ENCODE data around the gene KDM8. TPM values are rescaled to one million over a fixed set of nuclear protein-coding genes. Genes with fewer than 3 reads are reported as not detected.

KDM8 gene
- total and polyA plus RNA-seq, 2 experiments from 2014 or later: 5.1 to 5.7 TPM

- TF ChIP-seq ZNF462 (CRISPR knock-in tag; IDR thresholded peaks at IDR 0.05): no peak
These were observed 31.3 kb downstream of the KDM8 start (continued) for GRCh38 chr16:27234603-27235002.

GRCh38 chr16:27235055-27235937 lies 32.0 kb downstream of the KDM8 start:
- Histone ChIP-seq H3K79me2 (replicated peaks; ENCODE audit: insufficient read depth) (no peaks in the 10 kb centered on the region), H3K9me2 (ENCODE audit: insufficient read depth) (no peaks in the 10 kb centered on the region), H3K36me3 (ENCODE audit: insufficient read depth) (no peaks in the 10 kb centered on the region), H3K27me3 (ENCODE audit: insufficient read depth) (no peaks in the 10 kb centered on the region), H3F3A (replicated peaks; ENCODE audit: low read depth) (no peaks in the 10 kb centered on the region), H3K4me1 (ENCODE audit: insufficient read depth) (no peaks in the 10 kb centered on the region), H4K20me1 (replicated peaks; ENCODE audit: insufficient read depth) (no peaks in the 10 kb centered on the region), H3K27ac (ENCODE audit: low read depth) (no peak overlapping the region), H3K4me2 (no peak overlapping the region), H3K4me3 (no peak overlapping the region), H2AFZ (no peak overlapping the region)
- DNase-seq (ENCODE audit: low spot score) (peak; percentile 73), ATAC-seq (peak; percentile 83)
- Mint-ChIP-seq H3K9me3 (no peaks in the 10 kb centered on the region), H3K27me3 (ENCODE audit: insufficient read depth, low read depth, poor library complexity) (peaks cover 4% of the 10 kb centered on the region), H3K27ac (no peak overlapping the region), H3K4me3 (no peak overlapping the region; the same call in 2 of the 3 replicates), H3K4me1 (peaks cover 24% of the 10 kb centered on the region), H3K36me3 (ENCODE audit: low read depth) (no peaks in the 10 kb centered on the region)
- TF ChIP-seq CTCF (conservative IDR thresholded peaks at IDR 0.05; ENCODE audit: low read depth in 2 of 2) (peak; percentile 74 to 95), STAT1 (IDR thresholded peaks at IDR 0.05; ENCODE audit: unreplicated experiment) (no peak)
